SIG-M5 treated with dmso at 0.1 percent for 504 hours (cell line): ENCODE data around the gene HELZ2.
"Not testable (repeated sequence)": the region's sequence is repeated elsewhere in the genome, so short reads cannot be mapped to it uniquely, and the experiment has no call there.

Experiments used
- DNase-seq: peaks from one replicate; lab custom pipeline; 2025; ENCODE audit not compliant: unreplicated experiment; lab: John Stamatoyannopoulos, UW

The HELZ2 gene

DNA sequence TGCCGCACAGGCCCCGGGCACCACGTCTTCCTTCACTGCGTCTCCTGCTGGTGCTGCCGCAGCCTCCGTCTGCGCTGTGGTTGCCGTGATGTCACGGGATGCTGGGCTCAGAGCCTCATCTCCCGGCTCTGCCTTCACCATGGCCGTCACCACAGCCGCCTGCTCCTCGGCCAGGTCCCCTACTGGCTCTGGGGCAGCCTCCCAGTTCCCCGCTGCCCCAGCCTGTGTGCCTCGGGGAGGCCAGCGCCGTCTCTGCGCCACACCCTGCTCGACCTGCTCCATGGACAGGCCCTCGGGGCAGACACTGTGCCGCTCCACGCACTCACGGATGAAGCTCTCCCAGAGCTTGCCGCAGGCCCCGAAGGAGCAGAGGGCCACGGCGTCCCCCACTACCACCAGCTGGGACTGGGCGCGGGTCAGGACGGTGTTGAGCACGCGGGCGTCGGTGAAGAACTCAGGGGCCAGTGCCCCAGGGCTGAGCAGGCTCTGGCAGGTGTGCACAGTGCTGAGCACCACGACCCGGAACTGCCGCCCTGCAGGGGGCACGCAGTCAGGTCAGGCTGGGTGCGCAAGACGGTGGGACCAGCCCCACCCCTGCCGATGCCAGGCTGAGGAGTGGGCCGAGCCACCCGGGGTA, 8.2 kb downstream of the HELZ2 start:
- no peak for DNase-seq

DNA sequence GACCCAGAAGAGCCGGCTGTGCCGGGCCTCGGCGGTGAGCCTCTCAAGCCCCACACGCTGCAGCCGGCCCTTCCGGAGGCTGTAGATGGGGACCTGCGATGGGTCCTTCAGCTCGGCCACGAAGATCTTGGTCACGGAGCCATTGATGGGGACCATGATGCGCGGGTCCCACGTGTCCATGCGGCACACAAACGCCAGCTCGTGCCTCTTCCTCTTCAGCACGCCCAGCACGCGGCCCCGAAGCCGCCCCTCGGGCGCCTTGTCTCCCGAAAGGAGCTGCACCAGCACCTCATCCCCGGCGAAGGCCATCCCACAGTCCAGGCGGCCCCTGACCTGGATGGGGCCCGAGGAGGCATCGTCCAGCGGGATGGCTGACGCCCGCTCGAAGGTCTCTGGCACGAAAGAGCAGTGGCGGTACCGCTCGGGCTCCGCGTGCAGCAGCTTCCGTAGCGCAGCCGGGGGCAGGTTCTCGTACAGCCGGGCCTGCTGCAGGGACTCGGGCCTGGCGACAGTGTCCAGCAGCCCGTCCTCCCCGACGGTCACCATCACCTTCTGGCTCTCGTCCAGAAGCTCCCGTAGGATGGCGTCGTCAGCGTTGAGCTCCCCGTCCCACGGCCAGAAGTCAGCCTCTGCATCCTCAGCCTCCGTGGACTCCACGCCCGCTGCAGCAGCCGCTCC, 8.9 kb downstream of the HELZ2 start:
- no peak for DNase-seq

DNA sequence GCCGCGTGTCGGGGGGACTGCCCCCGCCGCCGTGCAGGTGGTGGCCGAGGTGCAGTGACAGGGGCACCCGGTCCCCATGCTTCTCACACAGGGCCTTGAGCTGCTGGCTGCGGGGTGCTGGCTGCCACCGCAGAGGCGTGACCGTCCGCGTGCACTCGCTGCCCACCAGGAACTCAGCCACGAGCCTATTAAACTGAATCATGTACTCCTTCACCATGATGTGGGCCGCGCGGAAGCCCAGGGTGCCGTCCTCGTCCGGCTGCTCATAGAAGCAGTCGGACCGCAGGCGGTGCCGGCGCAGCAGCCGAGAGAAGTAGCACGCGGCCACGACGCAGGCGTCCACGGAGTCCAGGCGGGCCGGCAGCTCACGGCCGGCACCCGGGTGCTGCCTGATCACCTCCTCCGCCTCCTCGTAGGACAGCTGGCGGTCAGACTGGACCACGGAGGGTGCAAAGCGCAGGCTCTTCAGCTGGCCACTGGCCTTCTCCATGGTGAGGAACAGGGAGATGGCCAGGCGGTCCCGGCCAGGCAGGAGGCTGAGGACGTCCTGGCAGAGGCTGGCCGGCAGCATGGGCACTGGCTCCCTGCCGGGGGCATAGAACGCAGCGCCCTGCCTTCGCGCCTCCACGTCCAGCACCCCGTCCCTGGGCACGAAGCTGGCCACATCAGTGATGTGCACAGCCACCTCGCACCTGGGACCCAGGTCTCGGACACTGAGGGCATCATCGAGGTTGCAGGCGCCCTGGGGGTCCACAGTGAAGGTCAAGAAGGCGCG, 9.8 kb downstream of the HELZ2 start:
- DNase-seq, result no peak

DNA sequence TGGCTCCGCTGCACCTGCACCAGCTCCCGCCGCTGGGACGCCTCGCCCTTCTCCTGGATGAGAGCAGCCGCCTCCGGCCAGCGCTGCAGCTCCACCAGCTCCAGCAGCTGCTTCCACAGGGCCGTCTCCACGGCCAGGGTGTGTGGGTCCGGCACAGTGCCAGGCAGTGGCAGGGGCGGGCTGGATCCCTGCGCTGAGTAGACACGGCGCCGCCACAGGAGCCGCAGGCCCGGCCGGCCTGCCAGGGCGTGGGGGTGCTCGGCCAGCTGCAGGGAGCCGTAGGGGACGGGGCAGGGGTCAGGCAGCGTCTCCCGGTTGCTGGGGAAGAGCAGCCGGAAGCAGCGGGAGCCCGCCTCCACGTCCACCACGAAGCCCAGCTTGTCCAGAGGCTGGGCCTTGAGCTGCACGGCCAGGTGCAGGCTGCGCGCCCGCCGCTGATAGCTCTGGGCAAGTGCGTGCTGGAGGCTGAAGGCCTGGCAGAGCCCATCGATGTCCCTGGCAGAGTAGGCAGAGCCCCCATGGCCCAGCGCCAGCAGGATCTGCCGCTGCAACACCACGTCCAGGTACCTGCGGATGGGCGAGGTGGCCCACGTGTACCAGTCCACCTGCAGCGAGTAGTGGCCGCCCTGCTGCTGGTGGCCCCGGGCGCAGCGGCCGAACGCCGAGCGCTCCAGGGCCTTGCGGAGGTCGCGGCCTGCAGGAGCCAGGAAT, 10.7 kb downstream of the HELZ2 start:
- DNase-seq, result no peak

DNA sequence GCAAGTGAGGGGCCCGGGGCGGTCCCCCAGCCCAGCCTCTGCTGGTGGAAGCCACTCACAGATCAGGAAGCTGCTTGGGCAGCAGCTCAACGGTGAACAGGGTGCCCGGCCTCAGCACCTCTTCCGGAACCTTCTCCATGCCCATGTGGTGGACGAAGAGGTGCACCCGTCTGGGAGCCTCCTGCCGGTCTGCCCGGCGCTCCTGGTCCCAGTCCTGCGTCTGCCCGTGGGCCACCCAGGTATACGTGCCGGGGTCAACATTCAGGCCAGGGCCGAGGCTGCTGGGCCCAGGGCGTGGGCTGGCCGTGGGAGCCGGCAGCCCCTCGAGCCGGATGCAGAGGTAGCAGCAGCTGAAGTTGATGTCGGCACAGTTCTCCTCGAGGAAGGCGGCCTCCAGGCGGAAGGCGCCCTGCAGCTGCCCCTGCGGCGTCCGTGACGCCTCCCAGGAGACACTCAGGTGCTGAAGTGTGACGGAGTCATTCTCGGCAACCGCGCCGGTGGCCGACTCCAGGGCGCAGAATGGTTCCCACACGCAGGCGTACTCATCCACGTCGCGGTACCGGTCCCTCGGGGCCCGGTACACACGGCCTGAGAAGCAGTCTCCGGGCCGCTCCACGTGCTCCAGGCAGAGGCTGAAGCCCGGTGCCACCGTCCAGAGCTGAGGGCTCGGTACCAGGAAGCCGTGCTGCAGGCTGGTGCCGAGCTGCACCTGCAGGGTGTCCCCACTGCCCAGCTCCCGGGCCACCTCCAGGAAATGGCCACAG, 11.4 kb downstream of the HELZ2 start:
- no peak for DNase-seq

DNA sequence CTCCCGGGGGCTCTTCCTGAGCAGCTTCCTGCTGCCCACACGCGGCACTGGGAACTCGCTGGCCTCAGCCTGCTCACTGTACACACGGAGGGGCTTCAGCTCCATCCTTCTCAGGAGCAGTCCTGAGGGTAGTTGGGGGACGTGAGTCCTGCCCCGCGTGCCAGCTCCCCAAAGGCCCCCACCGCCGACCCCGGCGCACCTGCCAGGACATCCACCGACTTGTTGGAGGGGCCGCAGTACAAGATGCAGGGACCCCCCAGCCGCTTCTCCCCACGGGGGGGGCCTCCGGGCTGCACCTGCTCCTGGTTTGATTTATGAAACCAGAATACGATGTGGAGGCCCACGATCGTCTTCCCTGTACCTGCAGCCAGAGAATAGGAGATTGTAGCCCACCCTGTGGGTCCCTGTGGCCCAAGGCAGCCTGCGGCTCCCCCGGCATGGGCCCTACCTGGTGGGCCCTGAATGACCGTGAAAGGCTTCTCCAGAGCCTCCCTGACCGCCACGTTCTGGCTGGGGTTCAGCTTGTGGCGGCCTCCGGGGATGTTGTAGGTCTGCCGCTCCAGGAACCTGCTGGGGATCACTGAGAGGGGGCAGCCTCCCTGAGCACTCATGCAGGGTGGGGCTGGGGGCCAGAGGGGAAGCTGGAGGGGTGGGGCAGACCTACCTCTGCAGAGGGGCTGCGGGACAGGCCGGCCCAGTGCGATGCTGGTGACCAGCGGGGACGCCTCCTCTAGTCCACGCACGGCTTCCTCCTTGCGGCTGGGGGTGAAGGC, 12.2 kb downstream of the HELZ2 start:
- DNase-seq, result no peak

DNA sequence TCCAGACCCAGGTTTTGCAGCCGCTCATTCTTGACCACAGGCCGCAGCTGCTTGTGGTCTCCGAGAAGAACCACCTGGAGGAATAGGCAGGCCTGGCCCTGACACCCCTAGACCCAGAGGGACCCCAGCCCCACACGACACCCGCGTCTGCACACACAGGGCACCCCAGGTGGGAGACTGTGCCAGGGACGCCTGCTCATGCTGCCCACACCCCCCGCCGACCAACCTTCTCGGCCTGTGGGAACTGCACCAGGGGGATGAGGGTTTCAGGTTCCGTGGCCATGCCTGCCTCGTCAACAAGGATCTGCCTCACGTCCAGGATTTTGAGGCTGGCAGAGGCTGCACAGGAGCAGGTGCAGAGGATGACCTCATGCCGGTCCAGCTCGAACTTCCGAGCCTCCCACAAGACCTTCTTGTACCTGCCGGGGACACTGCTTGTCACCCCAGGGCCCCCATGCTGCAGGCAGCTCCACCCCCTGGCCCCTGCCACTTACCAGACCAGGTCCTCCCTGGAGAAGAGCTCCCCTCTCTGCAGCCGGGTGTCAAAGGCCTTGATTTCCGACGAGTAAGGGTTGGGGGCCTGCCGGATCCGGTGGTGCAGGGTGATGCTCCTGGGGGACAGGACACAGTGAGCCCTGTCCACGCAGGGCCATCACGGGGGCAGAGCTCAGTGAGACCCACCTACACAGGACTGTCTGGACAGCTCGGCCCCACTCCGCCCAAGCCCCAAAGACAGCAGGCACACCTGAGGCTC, 13.0 kb downstream of the HELZ2 start:
- DNase-seq, result no peak

DNA sequence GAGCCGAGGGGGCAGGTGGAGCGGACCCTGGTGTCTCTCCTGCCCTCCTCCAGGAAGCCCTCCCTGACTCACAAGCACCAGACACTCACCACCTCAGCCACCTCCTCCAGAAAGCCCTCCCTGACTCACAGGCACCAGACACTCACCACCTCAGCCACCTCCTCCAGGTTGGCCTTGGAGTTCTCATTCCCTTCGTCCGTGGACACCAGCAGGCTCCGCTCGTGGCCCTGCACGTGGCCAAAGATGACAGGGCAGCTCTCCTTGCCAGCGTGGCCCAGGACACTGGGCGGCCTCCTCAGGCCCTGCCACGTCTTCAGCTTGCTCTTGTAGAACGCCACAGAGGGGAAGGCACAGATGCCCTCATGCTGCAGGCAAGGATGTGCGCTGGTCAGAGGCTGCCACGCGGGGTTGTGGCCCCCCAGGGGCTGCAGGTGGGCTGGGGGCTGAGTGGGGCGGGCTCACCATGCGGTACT, 13.7 kb downstream of the HELZ2 start:
- no peak for DNase-seq

DNA sequence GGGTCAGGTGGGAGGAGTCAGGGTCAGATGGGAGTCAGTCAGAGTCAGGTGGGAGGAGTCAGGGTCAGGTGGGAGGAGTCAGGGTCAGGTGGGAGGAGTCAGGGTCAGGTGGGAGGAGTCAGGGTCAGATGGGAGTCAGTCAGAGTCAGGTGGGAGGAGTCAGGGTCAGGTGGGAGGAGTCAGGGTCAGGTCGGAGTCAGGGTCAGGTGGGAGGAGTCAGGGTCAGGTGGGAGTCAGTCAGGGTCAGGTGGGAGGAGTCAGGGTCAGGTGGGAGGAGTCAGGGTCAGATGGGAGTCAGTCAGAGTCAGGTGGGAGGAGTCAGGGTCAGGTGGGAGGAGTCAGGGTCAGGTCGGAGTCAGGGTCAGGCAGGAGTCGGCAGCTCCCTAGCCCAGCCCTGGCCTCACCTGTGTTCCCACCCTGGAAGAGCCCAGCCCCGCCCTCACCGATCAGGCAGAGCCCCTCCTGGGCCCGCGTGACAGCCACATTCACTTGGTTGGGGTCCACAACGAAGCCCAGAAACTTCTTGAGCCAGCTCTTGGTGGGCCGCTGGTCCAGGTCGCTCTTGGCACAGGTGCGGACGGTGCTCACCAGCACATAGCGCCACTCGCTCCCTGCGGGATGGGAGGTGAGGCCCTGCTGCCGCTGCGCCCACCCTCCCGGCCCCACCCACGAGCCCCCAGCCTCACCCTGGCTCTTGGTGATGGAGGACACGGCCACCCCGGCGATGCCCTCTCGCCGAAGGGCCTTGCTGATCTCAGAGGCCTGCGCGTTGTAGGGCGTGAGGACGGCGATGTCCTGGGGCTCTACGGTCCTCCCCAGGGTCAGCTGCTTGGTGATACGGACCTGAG, 14.3 kb downstream of the HELZ2 start:
- DNase-seq, result not testable (repeated sequence)

DNA sequence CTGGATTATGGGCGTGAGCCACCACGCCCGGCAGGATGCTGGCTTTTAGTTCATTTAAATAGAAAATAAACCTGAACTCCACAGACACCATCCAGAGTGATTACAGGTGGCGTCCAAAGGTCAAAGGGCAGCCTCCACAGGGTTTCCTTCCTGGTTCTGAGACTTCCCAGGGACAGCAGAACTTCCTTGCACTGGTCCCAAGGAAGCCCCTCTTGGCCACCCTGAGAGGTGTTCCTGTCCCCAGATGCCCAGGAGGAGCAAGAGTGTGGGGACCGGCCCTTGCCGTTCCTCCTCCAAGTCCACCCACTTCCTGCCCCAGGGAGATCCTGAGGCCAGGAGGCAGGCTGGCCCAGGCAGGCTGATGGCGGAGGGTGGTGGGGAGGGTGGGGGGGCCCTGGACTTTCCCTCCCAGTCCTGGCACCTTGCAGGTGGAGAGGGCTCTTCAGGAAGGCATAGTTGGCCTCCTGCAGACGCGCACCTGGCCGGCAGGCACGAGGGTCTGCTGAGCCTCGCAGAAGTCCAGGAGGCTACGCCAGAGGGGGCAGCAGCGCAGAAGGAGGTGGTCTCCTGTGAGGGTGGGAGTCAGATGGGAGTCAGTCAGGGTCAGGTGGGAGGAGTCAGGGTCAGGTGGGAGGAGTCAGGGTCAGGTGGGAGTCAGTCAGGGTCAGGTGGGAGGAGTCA, 15.1 kb downstream of the HELZ2 start:
- DNase-seq, result no peak

DNA sequence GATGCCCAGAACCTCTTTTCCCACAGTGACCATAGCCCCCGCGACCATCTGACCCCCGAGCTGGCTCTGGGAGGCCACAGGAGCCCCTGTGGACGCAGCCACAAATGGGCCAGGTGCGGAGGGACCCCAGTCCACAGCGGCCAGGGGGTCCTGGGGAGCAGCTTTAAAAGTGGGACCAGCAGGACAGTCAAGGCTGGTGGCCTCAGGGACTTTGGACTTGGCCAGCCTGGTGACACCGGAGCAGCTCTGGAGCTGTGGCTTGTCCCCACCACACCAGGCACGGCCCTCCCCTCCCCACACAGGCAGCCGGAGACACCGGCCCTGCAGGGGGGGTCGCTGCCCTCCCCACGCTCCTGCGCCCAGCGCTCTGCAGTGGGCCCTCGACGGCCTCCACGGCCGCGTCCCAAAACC, 16.6 kb downstream of the HELZ2 start:
- no peak for DNase-seq

DNA sequence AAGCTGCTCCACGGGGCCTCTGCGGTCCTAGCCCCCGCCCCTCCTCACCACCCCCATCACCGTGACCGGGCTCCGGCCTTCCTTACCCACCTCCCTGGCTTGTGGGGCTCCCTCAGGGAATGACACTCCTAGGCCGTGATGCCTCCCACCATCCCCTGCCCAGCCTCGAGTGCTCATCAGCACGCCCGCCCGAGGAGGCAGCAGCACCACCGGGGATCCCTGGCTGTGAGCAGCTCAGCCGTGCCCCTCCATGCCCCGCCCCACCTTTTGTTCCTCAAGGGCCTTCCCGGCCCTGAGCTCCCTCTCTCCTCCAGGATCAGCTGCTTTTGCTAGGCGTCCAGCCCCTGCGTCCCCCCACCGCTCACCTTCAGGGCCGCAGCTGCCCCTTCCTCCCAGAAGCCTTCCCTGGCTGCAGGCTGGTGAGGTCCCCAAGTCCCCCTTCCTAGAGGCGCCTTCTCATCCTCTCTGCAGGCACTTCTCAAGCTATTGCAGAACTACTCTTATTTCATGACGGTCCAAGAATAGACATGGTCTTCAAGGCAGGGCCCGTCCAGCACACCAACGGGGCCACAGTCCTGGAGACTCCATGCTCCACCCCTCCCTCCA, 17.1 kb downstream of the HELZ2 start:
- no peak for DNase-seq

DNA sequence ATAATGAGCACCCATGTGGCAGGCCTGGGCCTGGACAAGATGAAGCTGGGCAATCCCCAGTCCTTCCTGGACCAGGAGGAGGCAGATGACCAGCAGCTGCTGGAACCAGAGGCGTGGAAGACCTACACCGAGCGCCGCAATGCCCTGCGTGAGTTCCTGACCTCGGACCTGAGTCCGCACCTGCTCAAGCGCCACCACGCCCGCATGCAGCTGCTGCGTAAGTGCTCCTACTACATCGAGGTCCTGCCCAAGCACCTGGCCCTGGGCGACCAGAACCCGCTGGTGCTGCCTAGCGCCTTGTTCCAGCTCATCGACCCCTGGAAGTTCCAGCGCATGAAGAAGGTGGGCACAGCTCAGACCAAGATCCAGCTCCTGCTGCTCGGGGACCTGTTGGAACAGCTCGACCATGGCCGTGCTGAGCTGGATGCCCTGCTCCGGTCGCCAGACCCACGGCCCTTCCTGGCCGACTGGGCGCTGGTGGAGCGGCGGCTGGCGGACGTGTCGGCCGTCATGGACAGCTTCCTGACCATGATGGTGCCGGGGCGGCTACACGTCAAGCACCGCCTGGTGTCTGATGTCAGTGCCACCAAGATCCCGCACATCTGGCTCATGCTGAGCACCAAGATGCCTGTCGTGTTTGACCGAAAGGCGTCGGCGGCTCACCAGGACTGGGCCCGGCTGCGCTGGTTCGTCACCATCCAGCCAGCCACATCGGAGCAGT, 18.2 kb downstream of the HELZ2 start:
- DNase-seq, result no peak

DNA sequence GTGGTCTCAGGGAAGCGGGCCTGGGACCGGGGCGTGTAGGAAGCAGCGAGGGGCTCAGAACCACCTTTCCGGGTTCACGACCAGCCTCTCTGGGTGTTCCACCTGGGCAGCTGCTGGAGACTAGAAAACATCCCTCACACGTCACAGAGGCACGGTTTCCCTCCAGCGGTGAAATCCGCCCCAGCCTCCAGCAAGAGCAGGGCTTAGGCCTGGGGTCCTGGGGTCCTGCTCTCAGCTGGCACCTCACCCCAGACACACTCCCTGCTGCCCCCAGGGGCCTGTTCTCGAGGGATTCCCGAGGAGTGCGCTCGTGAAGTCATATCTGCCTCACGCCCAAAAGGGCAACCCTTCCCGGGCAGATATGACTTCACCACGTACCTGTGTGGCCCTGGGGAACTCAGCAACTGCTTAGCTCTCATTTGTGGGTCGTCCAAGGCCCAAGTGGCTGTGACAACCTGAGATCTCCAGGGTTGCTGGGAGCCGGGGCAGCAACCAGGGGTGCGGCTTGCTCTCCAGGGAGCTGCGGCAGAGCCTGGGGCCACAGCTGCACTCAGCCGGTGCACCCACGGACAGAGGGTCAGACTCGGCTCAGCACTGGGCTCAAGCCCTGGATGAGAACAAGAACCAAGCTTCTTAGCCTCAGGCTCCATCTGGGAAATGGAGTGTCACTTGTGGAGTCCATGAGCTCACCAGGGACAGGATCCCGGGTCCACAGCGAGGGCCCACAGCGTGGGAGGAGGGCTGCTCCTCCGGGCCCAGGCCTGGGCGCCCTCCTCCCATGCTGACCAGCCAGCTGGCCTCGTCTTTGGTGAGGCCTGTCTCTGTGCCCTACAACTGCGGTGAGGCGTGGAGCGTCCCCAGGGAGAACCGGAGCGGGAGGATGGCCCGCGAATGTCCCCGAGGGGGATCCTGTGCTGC, 19.4 kb downstream of the HELZ2 start:
- no peak for DNase-seq

DNA sequence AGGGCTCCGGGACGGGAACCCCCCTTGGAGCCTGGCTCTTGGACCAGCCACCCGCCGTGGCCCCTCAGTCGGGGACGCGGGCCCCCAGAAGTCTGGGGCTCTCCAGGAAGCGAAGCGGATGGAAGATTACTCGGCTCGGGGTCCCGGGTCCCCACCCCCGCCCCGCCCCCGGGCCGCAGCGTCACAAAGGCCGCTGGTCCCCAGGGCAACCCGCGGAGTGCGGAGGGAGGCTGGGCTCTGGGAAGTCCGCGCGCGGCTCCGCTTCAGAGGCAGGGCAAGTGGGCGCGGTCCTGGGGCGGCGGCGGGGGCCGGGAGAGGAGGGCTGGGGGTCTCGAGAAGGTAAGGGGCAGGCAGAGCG, 20.1 kb downstream of the HELZ2 start, which contains the start of gene FNDC11:
FNDC11 (plus strand) TSS at position 227 of the 358 bp plus-strand sequence. CDS start 1,505 bp downstream, outside the sequence.
- DNase-seq, result no peak
